ENCODE results near the gene ZNF574. TPM values are rescaled to one million over a fixed set of nuclear protein-coding genes. Genes with fewer than 3 reads are reported as not detected.

ZNF574 gene
- total and polyA plus RNA-seq, 2 of the 8 experiments (the other 6 are each of a cell fraction or from before 2014, with no cell fraction given), result 27.0 to 38.8 TPM

- Histone ChIP-seq H3K23ac (ENCODE audit: insufficient read length) (no peak overlapping the region), H3K4ac (replicated peaks; ENCODE audit: insufficient read length, low read depth, low read length) (no peak overlapping the region), H2BK15ac (ENCODE audit: low read length) (no peak overlapping the region), H2BK12ac (ENCODE audit: low read depth, low read length) (no peak overlapping the region), H3K4me2 (ENCODE audit: insufficient read depth in 1 of 2, low read depth in 2 of 2, low read length in 2 of 2) (no peak overlapping the region), H4K91ac (replicated peaks; ENCODE audit: insufficient read length, low read length) (no peak overlapping the region), H3K56ac (replicated peaks; ENCODE audit: insufficient read length, low read depth, low read length) (no peak overlapping the region), H3K36me3 (ENCODE audit: control insufficient read depth in 2 of 4, insufficient read depth in 4 of 4, low read length in 3 of 4) (no peaks in the 10 kb centered on the region), H2BK5ac (ENCODE audit: low read depth, low read length) (no peak overlapping the region), H4K5ac (ENCODE audit: insufficient read length, low read depth, low read length) (no peak overlapping the region), H4K20me1 (replicated peaks in 1 of 2; ENCODE audit: control insufficient read depth in 1 of 2, insufficient read depth in 2 of 2, low read length in 2 of 2) (no peaks in the 10 kb centered on the region), H3K4me1 (replicated peaks in 1 of 4; ENCODE audit: control insufficient read depth in 3 of 4, insufficient read depth in 4 of 4, low read length in 3 of 4) (peaks cover 8 to 19% (median 11%) of the 10 kb centered on the region in 4 experiments), H2AK5ac (ENCODE audit: low read depth, low read length) (no peak overlapping the region), H3K79me1 (ENCODE audit: low read depth, low read length) (no peaks in the 10 kb centered on the region), H3K27ac (ENCODE audit: low read depth, low read length) (no peak overlapping the region), H2AFZ (ENCODE audit: low read length) (no peak overlapping the region), H3K4me3 (ENCODE audit: extremely low read depth in 1 of 4, insufficient read depth in 2 of 4, low read depth in 3 of 4, low read length in 4 of 4) (no peak overlapping the region), H3K27me3 (replicated peaks in 1 of 4; ENCODE audit: control insufficient read depth in 3 of 4, extremely low read depth in 1 of 4, insufficient read depth in 3 of 4, low read length in 3 of 4) (no peaks in the 10 kb centered on the region), H3K9ac (replicated peaks in 1 of 4; ENCODE audit: extremely low read depth in 1 of 4, low read depth in 3 of 4, low read length in 3 of 4) (no peak overlapping the region), H3K23me2 (ENCODE audit: low read depth, low read length) (no peaks in the 10 kb centered on the region), H2BK120ac (replicated peaks; ENCODE audit: low read depth, low read length) (no peak overlapping the region), H2BK20ac (ENCODE audit: low read length) (no peak overlapping the region), H3K18ac (ENCODE audit: extremely low read depth, low read length) (no peak overlapping the region), H3K14ac (ENCODE audit: insufficient read length) (no peak overlapping the region), H4K8ac (ENCODE audit: extremely low read depth, insufficient read depth, low read length) (no peak overlapping the region), H3K79me2 (ENCODE audit: control insufficient read depth in 1 of 2, insufficient read depth in 2 of 2, low read length in 2 of 2) (no peaks in the 10 kb centered on the region), H3K9me3 (ENCODE audit: insufficient read depth in 2 of 2, low read depth in 1 of 2, low read length in 1 of 2) (no peaks in the 10 kb centered on the region)
- TF ChIP-seq SRF (IDR thresholded peaks at IDR 0.05; ENCODE audit: low read depth, low read length), result no peak
- no peak for TF ChIP-seq POU5F1 (IDR thresholded peaks at IDR 0.05; ENCODE audit: low read depth, low read length)
- DNase-seq (ENCODE audit: low read depth in 1 of 2, low spot score in 2 of 2) (no peak), FAIRE-seq (no peak)
- ChIA-PET CTCF (ENCODE audit: partially characterized antibody) (interaction anchor here (0.6 to 8.5 kb wide), 15 partner anchors 9 to 336 kb away, joined by 3 to 146 read pairs (median 12); partner anchors contain the start of genes POU2F2 and ZNF526), POLR2A (ENCODE audit: partially characterized antibody) (interaction anchor here (0.8 to 1.4 kb wide), 3 partner anchors 10 to 33 kb away, joined by 3 to 5 read pairs (median 3); partner anchors contain the start of gene POU2F2)
- 83% methylated on average over 3 of the region's 3 CpGs; no CpG with 5 or more reads in 1 of the 2 experiments for WGBS, 2 experiments (ENCODE audit: extremely low coverage in 1 of 2, insufficient coverage in 1 of 2, insufficient read length in 1 of 2, insufficient replicate concordance in 2 of 2, low coverage in 1 of 2, low lambda C conversion rate in 2 of 2, missing lambda C conversion rate in 1 of 2)
These were observed 33.9 kb downstream of the ZNF574 start for GRCh38 chr19:42109896-42110295.
